ENCODE data around the gene FOXK1.
"Not testable (repeated sequence)": the region's sequence is repeated elsewhere in the genome, so short reads cannot be mapped to it uniquely, and the experiment has no call there.

FOXK1 gene

GRCh38 chr7:4802577-4802976 is 120.5 kb downstream of the FOXK1 start:
- not testable (repeated sequence) for DNase-seq

GRCh38 chr7:4803397-4804241 is 121.5 kb downstream of the FOXK1 start:
- DNase-seq: no peak

GRCh38 chr7:4805110-4805983 is 123.3 kb downstream of the FOXK1 start:
- no peak for DNase-seq

- DNase-seq: no peak
Observed at GRCh38 chr7:4805984-4806300, 123.8 kb downstream of the FOXK1 start.

- DNase-seq: no peak
Observed at GRCh38 chr7:4806983-4807597, 125.0 kb downstream of the FOXK1 start.

GRCh38 chr7:4807598-4808016 is 125.5 kb downstream of the FOXK1 start:
- DNase-seq: no peak

GRCh38 chr7:4808026-4808425 is 125.9 kb downstream of the FOXK1 start:
- no peak for DNase-seq

- DNase-seq: no peak
Observed at GRCh38 chr7:4808565-4808964, 126.5 kb downstream of the FOXK1 start.

- DNase-seq: peak; percentile 51
Observed at GRCh38 chr7:4809091-4809591, 127.0 kb downstream of the FOXK1 start.

- no peak for DNase-seq
Observed at GRCh38 chr7:4809666-4810065, 127.6 kb downstream of the FOXK1 start.

GRCh38 chr7:4814433-4814832 is 132.3 kb downstream of the FOXK1 start:
- no peak for DNase-seq

GRCh38 chr7:4815121-4815520 is 133.0 kb downstream of the FOXK1 start:
- no peak for DNase-seq

GRCh38 chr7:4815609-4816418 is 133.7 kb downstream of the FOXK1 start:
- no peak for DNase-seq

- DNase-seq: no peak
Observed at GRCh38 chr7:4816419-4817080, 134.5 kb downstream of the FOXK1 start.

- no peak for DNase-seq
Observed at GRCh38 chr7:4817178-4817901, 135.2 kb downstream of the FOXK1 start.

- no peak for DNase-seq
Observed at GRCh38 chr7:4818000-4818794, 136.1 kb downstream of the FOXK1 start.

GRCh38 chr7:4819560-4820404 is 137.7 kb downstream of the FOXK1 start:
- no peak for DNase-seq

GRCh38 chr7:4820405-4820966 is 138.4 kb downstream of the FOXK1 start:
- DNase-seq: no peak
